HepG2 (cell line): Measurements from ENCODE around the gene SPSB1. TPM values are rescaled to one million over a fixed set of nuclear protein-coding genes. Genes with fewer than 3 reads are reported as not detected.

ENCODE experiments used
- ATF7 ChIP-seq, 2 experiments: fragments of 450-650 bp in 1 of 2; sonication (generic) in 1 of 2; formaldehyde crosslinking in 1 of 2; IDR thresholded peaks; 2 replicates each; pipeline versions ENCODE4 v1.4.0 to v1.6.1; 2016 to 2020; ENCODE audit warnings: antibody characterized with exemption in 1 of 2, mild to moderate bottlenecking in 1 of 2, missing genetic modification reagents in 1 of 2
- RBFOX2 ChIP-seq: fragments of 200-400 bp; formaldehyde crosslinking; IDR thresholded peaks from 2 replicates; pipeline ENCODE4 v1.6.1; 2017; ENCODE audit warnings: low read depth, mild to moderate bottlenecking, low read length
- SMYD3 ChIP-seq: sonication (generic); formaldehyde crosslinking; IDR thresholded peaks from 2 replicates; pipeline ENCODE4 v1.8.1; 2023; ENCODE audit warnings: mild to moderate bottlenecking, missing genetic modification reagents
- ZEB1 ChIP-seq: IDR thresholded peaks from 2 replicates; pipeline ENCODE4 v1.6.1; 2012; ENCODE audit warnings: mild to moderate bottlenecking, low read depth, inconsistent platforms; ENCODE audit not compliant: insufficient replicate concordance
- ZNF136 ChIP-seq: sonication (generic); formaldehyde crosslinking; IDR thresholded peaks from 2 replicates; pipeline ENCODE4 v1.8.1; 2022; ENCODE audit warnings: low read depth, mild to moderate bottlenecking, moderate library complexity, missing genetic modification reagents
- ZNF562 ChIP-seq: sonication (generic); formaldehyde crosslinking; IDR thresholded peaks from 2 replicates; pipeline ENCODE4 v1.8.0; 2022; ENCODE audit warnings: missing genetic modification reagents, borderline replicate concordance
- ZNF687 ChIP-seq: sonication (generic); formaldehyde crosslinking; IDR thresholded peaks from 2 replicates; pipeline ENCODE4 v1.5.1; 2020; ENCODE audit warnings: mild to moderate bottlenecking, missing genetic modification reagents, moderate library complexity
- polyA plus RNA-seq, 8 experiments: library from polyadenylated mRNA; depleted of rRNA in 3 of 8; stranded (reverse) in 7 of 8; unstranded in 1 of 8; fragments of >200 nt; fragmentation: Illumina TruSeq in 4 of 8; extraction: Trizol in 4 of 8; gene quantifications; 2 replicates each; pipeline versions ENCODE4 v1.2.1 to v1.2.3, GENCODE V29; 2011 to 2016; ENCODE audit warnings: low read depth in 4 of 8, missing spikeins in 1 of 8, mixed read lengths in 1 of 8; ENCODE audit not compliant: insufficient read depth in 1 of 8
- total RNA-seq, 5 experiments: library from RNA; depleted of rRNA; stranded (reverse); fragments of >200 nt; fragmentation: Illumina TruSeq; extraction: Trizol; gene quantifications; 2 replicates each; pipeline ENCODE4 v1.2.3, GENCODE V29; 2016; ENCODE audit warnings: low read depth in 1 of 5
- TF ChIP-seq, protein P1 (sequence below): sonication (generic); formaldehyde crosslinking; IDR thresholded peaks from 2 replicates; pipeline ENCODE4 v1.4.0; 2020; ENCODE audit warnings: missing genetic modification reagents, borderline replicate concordance
- TF ChIP-seq, protein P2 (sequence below): sonication (generic); formaldehyde crosslinking; IDR thresholded peaks from 2 replicates; pipeline ENCODE4 v1.4.0; 2020; ENCODE audit warnings: missing genetic modification reagents
- TF ChIP-seq, protein P3 (sequence below): IDR thresholded peaks from 2 replicates; pipeline ENCODE4 v1.6.1; 2016; ENCODE audit warnings: low read depth, control low read depth
- TF ChIP-seq, protein P4 (sequence below): sonication (generic); IDR thresholded peaks from 2 replicates; pipeline ENCODE4 v1.6.1; 2016; ENCODE audit warnings: low read depth, borderline replicate concordance

Gene SPSB1
- total and polyA plus RNA-seq, 2 of the 13 experiments (the other 11 are each of a cell fraction or from before 2014, with no cell fraction given): 5.0 to 8.0 TPM

DNA sequence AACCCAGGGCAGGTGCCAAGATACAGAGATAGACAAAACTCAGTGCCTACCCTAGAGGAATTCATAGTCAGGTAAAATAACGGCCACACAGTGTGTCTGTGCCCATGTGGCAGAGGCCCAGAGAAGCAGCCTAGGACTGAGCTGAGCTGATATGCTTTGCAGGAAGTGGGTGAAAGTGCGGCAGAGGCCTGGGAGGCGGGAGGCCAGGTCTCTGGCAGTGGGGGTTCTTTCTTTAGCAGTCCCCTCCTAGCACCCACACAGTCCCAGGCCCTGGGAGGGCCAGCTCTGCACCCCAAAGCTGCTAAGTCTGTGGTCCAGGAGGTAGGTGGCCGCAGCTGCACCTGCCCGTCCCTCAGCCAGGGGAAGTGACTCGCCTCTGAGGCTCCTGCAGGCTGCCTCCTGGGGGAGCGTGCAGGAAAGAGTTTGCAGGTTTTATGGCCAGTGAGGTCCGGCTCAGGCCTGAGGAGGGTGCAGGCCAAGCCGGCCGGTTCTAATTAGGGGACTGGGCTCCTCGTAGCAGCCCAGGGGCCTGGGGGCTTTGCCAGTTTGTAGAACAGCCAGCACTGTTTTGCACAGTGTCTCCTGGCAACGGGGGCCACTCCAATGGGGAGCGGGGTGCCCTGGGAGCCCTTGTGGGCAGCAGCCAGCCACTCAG lies 107.9 kb downstream of the SPSB1 start (continued):
- TF ChIP-seq RBFOX2 (0 out of 2 replicates have a peak, but pooled peaks have one; percentile 33), SMYD3 (no peak), ZNF687 (peak; percentile 42), ZEB1 (peak; percentile 18), ATF7 (IDR thresholded peaks at IDR 0.05) (no peak), ATF7 (CRISPR knock-in tag; IDR thresholded peaks at IDR 0.05) (0 out of 2 replicates have a peak, but pooled peaks have one; percentile 25), ZNF562 (CRISPR knock-in tag) (no peak), ZNF136 (CRISPR knock-in tag) (no peak)
- TF ChIP-seq, protein P1, sequence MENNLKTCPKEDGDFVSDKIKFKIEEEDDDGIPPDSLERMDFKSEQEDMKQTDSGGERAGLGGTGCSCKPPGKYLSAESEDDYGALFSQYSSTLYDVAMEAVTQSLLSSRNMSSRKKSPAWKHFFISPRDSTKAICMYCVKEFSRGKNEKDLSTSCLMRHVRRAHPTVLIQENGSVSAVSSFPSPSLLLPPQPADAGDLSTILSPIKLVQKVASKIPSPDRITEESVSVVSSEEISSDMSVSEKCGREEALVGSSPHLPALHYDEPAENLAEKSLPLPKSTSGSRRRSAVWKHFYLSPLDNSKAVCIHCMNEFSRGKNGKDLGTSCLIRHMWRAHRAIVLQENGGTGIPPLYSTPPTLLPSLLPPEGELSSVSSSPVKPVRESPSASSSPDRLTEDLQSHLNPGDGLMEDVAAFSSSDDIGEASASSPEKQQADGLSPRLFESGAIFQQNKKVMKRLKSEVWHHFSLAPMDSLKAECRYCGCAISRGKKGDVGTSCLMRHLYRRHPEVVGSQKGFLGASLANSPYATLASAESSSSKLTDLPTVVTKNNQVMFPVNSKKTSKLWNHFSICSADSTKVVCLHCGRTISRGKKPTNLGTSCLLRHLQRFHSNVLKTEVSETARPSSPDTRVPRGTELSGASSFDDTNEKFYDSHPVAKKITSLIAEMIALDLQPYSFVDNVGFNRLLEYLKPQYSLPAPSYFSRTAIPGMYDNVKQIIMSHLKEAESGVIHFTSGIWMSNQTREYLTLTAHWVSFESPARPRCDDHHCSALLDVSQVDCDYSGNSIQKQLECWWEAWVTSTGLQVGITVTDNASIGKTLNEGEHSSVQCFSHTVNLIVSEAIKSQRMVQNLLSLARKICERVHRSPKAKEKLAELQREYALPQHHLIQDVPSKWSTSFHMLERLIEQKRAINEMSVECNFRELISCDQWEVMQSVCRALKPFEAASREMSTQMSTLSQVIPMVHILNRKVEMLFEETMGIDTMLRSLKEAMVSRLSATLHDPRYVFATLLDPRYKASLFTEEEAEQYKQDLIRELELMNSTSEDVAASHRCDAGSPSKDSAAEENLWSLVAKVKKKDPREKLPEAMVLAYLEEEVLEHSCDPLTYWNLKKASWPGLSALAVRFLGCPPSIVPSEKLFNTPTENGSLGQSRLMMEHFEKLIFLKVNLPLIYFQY (CRISPR knock-in tag): no peak
- TF ChIP-seq, protein P2, sequence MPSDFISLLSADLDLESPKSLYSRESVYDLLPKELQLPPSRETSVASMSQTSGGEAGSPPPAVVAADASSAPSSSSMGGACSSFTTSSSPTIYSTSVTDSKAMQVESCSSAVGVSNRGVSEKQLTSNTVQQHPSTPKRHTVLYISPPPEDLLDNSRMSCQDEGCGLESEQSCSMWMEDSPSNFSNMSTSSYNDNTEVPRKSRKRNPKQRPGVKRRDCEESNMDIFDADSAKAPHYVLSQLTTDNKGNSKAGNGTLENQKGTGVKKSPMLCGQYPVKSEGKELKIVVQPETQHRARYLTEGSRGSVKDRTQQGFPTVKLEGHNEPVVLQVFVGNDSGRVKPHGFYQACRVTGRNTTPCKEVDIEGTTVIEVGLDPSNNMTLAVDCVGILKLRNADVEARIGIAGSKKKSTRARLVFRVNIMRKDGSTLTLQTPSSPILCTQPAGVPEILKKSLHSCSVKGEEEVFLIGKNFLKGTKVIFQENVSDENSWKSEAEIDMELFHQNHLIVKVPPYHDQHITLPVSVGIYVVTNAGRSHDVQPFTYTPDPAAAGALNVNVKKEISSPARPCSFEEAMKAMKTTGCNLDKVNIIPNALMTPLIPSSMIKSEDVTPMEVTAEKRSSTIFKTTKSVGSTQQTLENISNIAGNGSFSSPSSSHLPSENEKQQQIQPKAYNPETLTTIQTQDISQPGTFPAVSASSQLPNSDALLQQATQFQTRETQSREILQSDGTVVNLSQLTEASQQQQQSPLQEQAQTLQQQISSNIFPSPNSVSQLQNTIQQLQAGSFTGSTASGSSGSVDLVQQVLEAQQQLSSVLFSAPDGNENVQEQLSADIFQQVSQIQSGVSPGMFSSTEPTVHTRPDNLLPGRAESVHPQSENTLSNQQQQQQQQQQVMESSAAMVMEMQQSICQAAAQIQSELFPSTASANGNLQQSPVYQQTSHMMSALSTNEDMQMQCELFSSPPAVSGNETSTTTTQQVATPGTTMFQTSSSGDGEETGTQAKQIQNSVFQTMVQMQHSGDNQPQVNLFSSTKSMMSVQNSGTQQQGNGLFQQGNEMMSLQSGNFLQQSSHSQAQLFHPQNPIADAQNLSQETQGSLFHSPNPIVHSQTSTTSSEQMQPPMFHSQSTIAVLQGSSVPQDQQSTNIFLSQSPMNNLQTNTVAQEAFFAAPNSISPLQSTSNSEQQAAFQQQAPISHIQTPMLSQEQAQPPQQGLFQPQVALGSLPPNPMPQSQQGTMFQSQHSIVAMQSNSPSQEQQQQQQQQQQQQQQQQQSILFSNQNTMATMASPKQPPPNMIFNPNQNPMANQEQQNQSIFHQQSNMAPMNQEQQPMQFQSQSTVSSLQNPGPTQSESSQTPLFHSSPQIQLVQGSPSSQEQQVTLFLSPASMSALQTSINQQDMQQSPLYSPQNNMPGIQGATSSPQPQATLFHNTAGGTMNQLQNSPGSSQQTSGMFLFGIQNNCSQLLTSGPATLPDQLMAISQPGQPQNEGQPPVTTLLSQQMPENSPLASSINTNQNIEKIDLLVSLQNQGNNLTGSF (CRISPR knock-in tag): no peak; the same call in 1 of the 2 replicates
- TF ChIP-seq, protein P3, sequence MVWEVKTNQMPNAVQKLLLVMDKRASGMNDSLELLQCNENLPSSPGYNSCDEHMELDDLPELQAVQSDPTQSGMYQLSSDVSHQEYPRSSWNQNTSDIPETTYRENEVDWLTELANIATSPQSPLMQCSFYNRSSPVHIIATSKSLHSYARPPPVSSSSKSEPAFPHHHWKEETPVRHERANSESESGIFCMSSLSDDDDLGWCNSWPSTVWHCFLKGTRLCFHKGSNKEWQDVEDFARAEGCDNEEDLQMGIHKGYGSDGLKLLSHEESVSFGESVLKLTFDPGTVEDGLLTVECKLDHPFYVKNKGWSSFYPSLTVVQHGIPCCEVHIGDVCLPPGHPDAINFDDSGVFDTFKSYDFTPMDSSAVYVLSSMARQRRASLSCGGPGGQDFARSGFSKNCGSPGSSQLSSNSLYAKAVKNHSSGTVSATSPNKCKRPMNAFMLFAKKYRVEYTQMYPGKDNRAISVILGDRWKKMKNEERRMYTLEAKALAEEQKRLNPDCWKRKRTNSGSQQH (CRISPR knock-in tag): 0 out of 2 replicates have a peak, but pooled peaks have one; percentile 43
- TF ChIP-seq, protein P4, sequence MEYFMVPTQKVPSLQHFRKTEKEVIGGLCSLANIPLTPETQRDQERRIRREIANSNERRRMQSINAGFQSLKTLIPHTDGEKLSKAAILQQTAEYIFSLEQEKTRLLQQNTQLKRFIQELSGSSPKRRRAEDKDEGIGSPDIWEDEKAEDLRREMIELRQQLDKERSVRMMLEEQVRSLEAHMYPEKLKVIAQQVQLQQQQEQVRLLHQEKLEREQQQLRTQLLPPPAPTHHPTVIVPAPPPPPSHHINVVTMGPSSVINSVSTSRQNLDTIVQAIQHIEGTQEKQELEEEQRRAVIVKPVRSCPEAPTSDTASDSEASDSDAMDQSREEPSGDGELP: no peak
